ENCODE results near the gene GABRB1.

GABRB1 gene

GRCh38 chr4:47222276-47222675 lies 190.9 kb downstream of the GABRB1 start:
- no peaks in the 10 kb centered on the region for H3K79me2 ChIP-seq (ENCODE audit: insufficient read depth, low read length)
- H3F3A ChIP-seq (ENCODE audit: insufficient read depth, low read length), result no peaks in the 10 kb centered on the region
- no peaks in the 10 kb centered on the region for H3K4me1 ChIP-seq (ENCODE audit: insufficient read depth, low read length, severe bottlenecking)
- H3K27ac ChIP-seq (ENCODE audit: low read depth, low read length, poor library complexity, severe bottlenecking), result no peak overlapping the region
- no peak overlapping the region for H3K4me2 ChIP-seq (ENCODE audit: low read length)
- TF ChIP-seq EZH2 (IDR thresholded peaks at IDR 0.05; ENCODE audit: borderline replicate concordance, low read length) (no peak), CTCF (IDR thresholded peaks at IDR 0.05; ENCODE audit: low read length) (no peak)
- no peaks in the 10 kb centered on the region for H3K9me2 ChIP-seq (ENCODE audit: low read depth, low read length)
- no peaks in the 10 kb centered on the region for H3K36me3 ChIP-seq (ENCODE audit: insufficient read depth, low read length)
- no peaks in the 10 kb centered on the region for H3K9me3 ChIP-seq (ENCODE audit: low read length)
- H3K9ac ChIP-seq (ENCODE audit: low read length), result no peak overlapping the region
- H2AFZ ChIP-seq (ENCODE audit: low read length), result no peak overlapping the region
- H3K27me3 ChIP-seq (ENCODE audit: insufficient read depth, low read length), result no peaks in the 10 kb centered on the region
- H4K20me1 ChIP-seq (ENCODE audit: insufficient read depth, low read length), result no peaks in the 10 kb centered on the region
- no peak overlapping the region for H3K4me3 ChIP-seq (ENCODE audit: low read depth, low read length, poor library complexity, severe bottlenecking)

GRCh38 chr4:47224361-47224760 lies 193.0 kb downstream of the GABRB1 start:
- Histone ChIP-seq H3K36me3 (ENCODE audit: insufficient read depth, low read length) (no peaks in the 10 kb centered on the region), H3K4me3 (ENCODE audit: low read depth, low read length, poor library complexity, severe bottlenecking) (no peak overlapping the region), H3K27ac (ENCODE audit: low read depth, low read length, poor library complexity, severe bottlenecking) (no peak overlapping the region), H4K20me1 (ENCODE audit: insufficient read depth, low read length) (no peaks in the 10 kb centered on the region), H3K79me2 (ENCODE audit: insufficient read depth, low read length) (no peaks in the 10 kb centered on the region), H3K9ac (ENCODE audit: low read length) (no peak overlapping the region), H3K27me3 (ENCODE audit: insufficient read depth, low read length) (no peaks in the 10 kb centered on the region), H3F3A (ENCODE audit: insufficient read depth, low read length) (no peaks in the 10 kb centered on the region), H3K9me2 (ENCODE audit: low read depth, low read length) (no peaks in the 10 kb centered on the region), H3K9me3 (ENCODE audit: low read length) (no peaks in the 10 kb centered on the region), H3K4me2 (ENCODE audit: low read length) (no peak overlapping the region), H3K4me1 (ENCODE audit: insufficient read depth, low read length, severe bottlenecking) (no peaks in the 10 kb centered on the region), H2AFZ (ENCODE audit: low read length) (no peak overlapping the region)
- TF ChIP-seq CTCF (IDR thresholded peaks at IDR 0.05; ENCODE audit: low read length) (no peak), EZH2 (IDR thresholded peaks at IDR 0.05; ENCODE audit: borderline replicate concordance, low read length) (no peak)

GRCh38 chr4:47235721-47236120 lies 204.4 kb downstream of the GABRB1 start:
- Histone ChIP-seq H3K9ac (ENCODE audit: low read length) (no peak overlapping the region), H4K20me1 (ENCODE audit: insufficient read depth, low read length) (no peaks in the 10 kb centered on the region), H3K4me2 (ENCODE audit: low read length) (no peak overlapping the region), H3F3A (ENCODE audit: insufficient read depth, low read length) (no peaks in the 10 kb centered on the region), H3K79me2 (ENCODE audit: insufficient read depth, low read length) (no peaks in the 10 kb centered on the region), H3K9me3 (ENCODE audit: low read length) (no peaks in the 10 kb centered on the region), H3K9me2 (ENCODE audit: low read depth, low read length) (no peaks in the 10 kb centered on the region), H3K27ac (ENCODE audit: low read depth, low read length, poor library complexity, severe bottlenecking) (no peak overlapping the region), H3K4me1 (ENCODE audit: insufficient read depth, low read length, severe bottlenecking) (no peaks in the 10 kb centered on the region), H3K36me3 (ENCODE audit: insufficient read depth, low read length) (no peaks in the 10 kb centered on the region), H3K27me3 (ENCODE audit: insufficient read depth, low read length) (no peaks in the 10 kb centered on the region), H3K4me3 (ENCODE audit: low read depth, low read length, poor library complexity, severe bottlenecking) (no peak overlapping the region), H2AFZ (ENCODE audit: low read length) (no peak overlapping the region)
- TF ChIP-seq EZH2 (IDR thresholded peaks at IDR 0.05; ENCODE audit: borderline replicate concordance, low read length), result no peak
- no peak for TF ChIP-seq CTCF (IDR thresholded peaks at IDR 0.05; ENCODE audit: low read length)
